Skeletal muscle cell (primary cell): ENCODE measurements around the gene GLB1L2.

Source experiments
- DNase-seq: peaks from one replicate; pipeline ENCODE4 v3.0.0-alpha.2; 2010; ENCODE audit warnings: low read depth
- H3K4me3 ChIP-seq: 2 replicates; pipeline ENCODE4 v1.5.1; 2011; ENCODE audit warnings: low read depth, mild to moderate bottlenecking, control low read depth, low read length, moderate library complexity

The GLB1L2 gene

GRCh38 chr11:134346101-134346975 lies 14.6 kb downstream of the GLB1L2 start:
- H3K4me3 ChIP-seq, result no peak overlapping the region
- DNase-seq, result no peak

- H3K4me3 ChIP-seq, result no peak overlapping the region
- DNase-seq, result no peak
Observed at GRCh38 chr11:134346976-134347350, 15.2 kb downstream of the GLB1L2 start.

GRCh38 chr11:134347441-134347840 lies 15.7 kb downstream of the GLB1L2 start:
- no peak for DNase-seq
- no peak overlapping the region for H3K4me3 ChIP-seq

- no peak for DNase-seq
- no peak overlapping the region for H3K4me3 ChIP-seq
Observed at GRCh38 chr11:134349109-134349801, 17.5 kb downstream of the GLB1L2 start.

GRCh38 chr11:134349802-134350355 lies 18.1 kb downstream of the GLB1L2 start:
- DNase-seq, result no peak
- no peak overlapping the region for H3K4me3 ChIP-seq

GRCh38 chr11:134350381-134350780 lies 18.6 kb downstream of the GLB1L2 start:
- H3K4me3 ChIP-seq, result no peak overlapping the region
- no peak for DNase-seq

GRCh38 chr11:134352111-134352510 lies 20.3 kb downstream of the GLB1L2 start:
- no peak overlapping the region for H3K4me3 ChIP-seq
- DNase-seq, result no peak

- DNase-seq, result no peak
- H3K4me3 ChIP-seq, result no peak overlapping the region
Observed at GRCh38 chr11:134355136-134355535, 23.3 kb downstream of the GLB1L2 start.

- H3K4me3 ChIP-seq, result no peak overlapping the region
- no peak for DNase-seq
Observed at GRCh38 chr11:134355656-134356055, 23.9 kb downstream of the GLB1L2 start.

GRCh38 chr11:134356656-134357544 lies 25.1 kb downstream of the GLB1L2 start:
- H3K4me3 ChIP-seq, result no peak overlapping the region
- DNase-seq, result no peak

GRCh38 chr11:134357545-134357839 lies 25.7 kb downstream of the GLB1L2 start:
- H3K4me3 ChIP-seq, result no peak overlapping the region
- no peak for DNase-seq

- H3K4me3 ChIP-seq, result no peak overlapping the region
- no peak for DNase-seq
Observed at GRCh38 chr11:134358165-134358855, 26.5 kb downstream of the GLB1L2 start.

GRCh38 chr11:134358856-134359490 lies 27.2 kb downstream of the GLB1L2 start:
- no peak for DNase-seq
- no peak overlapping the region for H3K4me3 ChIP-seq

GRCh38 chr11:134359646-134360045 lies 27.9 kb downstream of the GLB1L2 start:
- H3K4me3 ChIP-seq, result no peak overlapping the region
- DNase-seq, result no peak

GRCh38 chr11:134360050-134360835 lies 28.5 kb downstream of the GLB1L2 start:
- peak; percentile 4 for DNase-seq
- H3K4me3 ChIP-seq, result no peak overlapping the region

GRCh38 chr11:134361661-134362060 lies 29.9 kb downstream of the GLB1L2 start:
- no peak for DNase-seq
- H3K4me3 ChIP-seq, result no peak overlapping the region

GRCh38 chr11:134362192-134362901 lies 30.6 kb downstream of the GLB1L2 start:
- no peak overlapping the region for H3K4me3 ChIP-seq
- no peak for DNase-seq
